HG03457 (cell line): ENCODE results near the gene ITSN1.
"Not testable (repeated sequence)": the region's sequence is repeated elsewhere in the genome, so short reads cannot be mapped to it uniquely, and the experiment has no call there.

Experiments used
- ATAC-seq: cut with Tn5 transposase; IDR thresholded peaks from one replicate; pipeline ENCODE4 v1.9.1; 2021; ENCODE audit warnings: moderate number of reproducible peaks; ENCODE audit not compliant: unreplicated experiment

The ITSN1 gene

GRCh38 chr21:33856893-33857527 is 214.7 kb downstream of the ITSN1 start:
- ATAC-seq, result no peak

- ATAC-seq, result no peak
These were observed 215.8 kb downstream of the ITSN1 start for GRCh38 chr21:33857846-33858666.

DNA sequence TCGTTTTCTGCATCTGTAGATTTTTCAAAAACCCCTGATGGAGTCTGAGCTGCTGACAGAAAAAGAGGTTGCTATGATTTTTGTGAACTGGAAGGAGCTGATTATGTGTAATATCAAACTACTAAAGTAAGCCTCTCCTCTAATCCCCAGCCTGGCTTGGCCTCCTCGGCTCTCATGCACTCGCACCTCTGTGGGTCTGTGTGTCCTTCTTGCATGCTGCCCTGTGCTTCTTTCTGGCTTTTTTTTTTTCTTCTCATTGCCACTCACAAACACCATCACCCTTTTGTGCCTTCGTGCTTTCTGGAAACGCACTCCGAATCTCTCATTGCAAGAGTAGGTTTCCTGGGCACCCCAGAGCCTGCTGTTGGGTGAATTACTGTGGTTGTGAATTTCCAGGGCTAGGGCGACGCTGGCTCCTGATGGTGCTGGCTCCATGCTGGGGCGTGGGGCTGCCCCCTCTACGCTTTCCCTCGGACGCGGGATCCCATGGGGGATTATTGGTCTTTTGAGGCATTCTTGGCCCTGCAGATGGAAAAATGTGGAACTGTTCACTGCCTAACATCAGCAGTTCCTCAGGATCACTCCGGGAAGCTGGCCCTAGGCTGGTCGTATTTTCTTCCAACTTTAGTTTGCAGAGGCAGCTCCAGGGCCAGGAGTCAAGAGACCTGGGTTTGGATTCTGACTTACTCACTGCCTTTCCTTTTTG is 216.5 kb downstream of the ITSN1 start:
- ATAC-seq, result no peak

GRCh38 chr21:33859373-33860102 is 217.2 kb downstream of the ITSN1 start:
- no peak for ATAC-seq

DNA sequence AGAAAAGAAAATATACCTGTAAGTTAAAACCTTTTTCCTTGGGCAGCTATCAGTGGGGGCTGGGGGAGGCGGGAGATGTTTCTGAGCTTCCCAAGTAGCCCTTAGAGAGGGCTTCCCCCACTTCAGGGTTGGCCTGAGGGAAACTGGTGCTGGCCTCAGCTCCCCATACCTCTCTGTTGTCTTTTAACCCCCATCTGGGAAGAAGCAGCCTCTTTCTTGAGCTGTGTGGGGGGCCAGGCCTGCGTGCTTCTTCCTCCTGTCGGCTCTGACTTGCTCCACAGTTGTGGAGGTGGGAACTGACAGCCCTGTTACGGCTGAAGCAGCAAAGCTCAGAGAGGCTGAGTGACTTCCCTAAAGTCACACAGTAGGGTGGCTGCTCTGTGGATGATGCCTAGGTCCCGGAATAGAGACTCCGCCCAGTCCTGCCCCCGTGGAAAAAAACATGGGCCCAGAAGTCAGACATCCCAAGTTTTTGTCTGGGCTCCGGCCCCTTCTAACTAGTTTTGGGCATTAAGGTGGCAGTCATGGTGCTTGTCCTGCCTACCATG is 218.1 kb downstream of the ITSN1 start:
- no peak for ATAC-seq

- no peak for ATAC-seq
These were observed 218.8 kb downstream of the ITSN1 start for GRCh38 chr21:33861125-33861524.

DNA sequence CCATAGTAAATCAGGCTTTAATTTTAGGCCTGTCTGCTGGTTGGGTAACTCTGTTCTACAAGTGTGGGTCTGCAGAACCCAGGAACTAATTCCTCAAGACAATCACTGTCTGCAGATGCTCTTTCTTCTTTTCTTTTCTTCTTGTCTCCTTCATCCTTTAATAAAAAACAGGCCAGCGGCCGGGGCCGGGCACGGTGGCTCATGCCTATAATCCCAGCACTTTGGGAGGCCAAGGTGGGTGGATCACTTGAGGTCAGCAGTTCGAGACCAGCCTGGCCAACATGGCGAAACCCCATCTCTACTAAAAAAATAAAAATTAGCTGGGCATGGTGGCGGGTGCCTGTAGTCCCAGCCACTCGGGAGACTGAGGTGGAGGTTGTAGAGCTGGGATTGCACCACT is 220.9 kb downstream of the ITSN1 start:
- ATAC-seq, result not testable (repeated sequence)

DNA sequence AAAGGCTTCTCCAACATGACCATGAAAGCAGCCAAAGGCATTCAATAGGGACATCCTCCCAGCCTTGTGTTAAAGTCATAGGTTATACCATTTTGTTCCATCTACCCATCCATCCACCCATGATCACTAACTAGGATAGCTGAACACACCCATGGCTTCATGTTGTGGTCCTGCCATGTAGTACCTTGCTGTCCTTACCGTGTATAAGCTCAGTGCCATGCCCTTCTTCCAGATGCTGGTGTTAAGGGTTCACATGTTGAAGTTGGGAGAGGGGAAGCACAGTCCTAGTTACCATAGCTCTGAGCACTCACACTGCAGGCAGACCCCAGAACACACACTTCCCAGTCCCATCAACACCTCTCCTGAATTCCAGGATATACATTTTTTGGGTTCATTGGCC is 221.8 kb downstream of the ITSN1 start:
- ATAC-seq, result no peak

GRCh38 chr21:33865176-33865575 is 222.9 kb downstream of the ITSN1 start:
- ATAC-seq, result no peak

- no peak for ATAC-seq
These were observed 223.8 kb downstream of the ITSN1 start for GRCh38 chr21:33865996-33866575.

DNA sequence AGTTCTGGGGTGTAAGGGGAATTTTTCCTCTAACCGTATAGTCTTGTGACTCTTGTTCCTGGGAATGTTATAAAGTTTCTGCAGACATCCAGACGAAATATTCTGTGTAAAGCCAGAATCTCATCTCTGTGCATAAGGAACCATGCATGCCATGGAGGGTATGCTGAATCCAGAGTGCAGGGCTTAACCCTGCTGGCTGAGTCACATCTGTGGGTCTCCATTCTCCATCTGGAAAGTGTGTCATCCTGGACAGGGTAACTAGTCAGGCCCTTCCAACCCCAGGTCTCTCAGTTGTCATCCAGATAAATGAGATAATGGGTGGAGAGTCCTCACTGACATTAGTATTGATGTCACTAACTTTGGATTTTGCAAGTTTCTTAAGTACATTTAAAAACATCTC is 224.5 kb downstream of the ITSN1 start:
- no peak for ATAC-seq

- ATAC-seq, result not testable (repeated sequence)
These were observed 225.6 kb downstream of the ITSN1 start for GRCh38 chr21:33867868-33868267.

DNA sequence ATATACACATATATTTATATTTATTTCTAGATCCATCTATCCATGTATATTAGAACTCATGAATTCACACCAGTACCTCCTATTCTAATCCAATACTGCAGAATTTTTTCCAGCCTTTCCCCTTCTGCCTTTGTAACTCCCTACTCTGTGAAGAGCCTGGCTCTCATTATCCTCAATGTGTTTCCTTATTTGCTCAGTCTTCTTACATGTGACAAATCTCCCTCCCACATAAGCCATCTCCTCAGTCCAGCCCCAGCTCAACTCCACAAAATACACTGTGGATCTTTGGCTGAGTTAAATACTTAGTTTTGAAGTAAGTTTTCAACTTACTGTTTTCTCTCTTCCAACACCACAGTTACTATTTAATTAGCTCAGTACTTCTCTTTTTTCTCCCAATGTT is 227.6 kb downstream of the ITSN1 start:
- no peak for ATAC-seq

DNA sequence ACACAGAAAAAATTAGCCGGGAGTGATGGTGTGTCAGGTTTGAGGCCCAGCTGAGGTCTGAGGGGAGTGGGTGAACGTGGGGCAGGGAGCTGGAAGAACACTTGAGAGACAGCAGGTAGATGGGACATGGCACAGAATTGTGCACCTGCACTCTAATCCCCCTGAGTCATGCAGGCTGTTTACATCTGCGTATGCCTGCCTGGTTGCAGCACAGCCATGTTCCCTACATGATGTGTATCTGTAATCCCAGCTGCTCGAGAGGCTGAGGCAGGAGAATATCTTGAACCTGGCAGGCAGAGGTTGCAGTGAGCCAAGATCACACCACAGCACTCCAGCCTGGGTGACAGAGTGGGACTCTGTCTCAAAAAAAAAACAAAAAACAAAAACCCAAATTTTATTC is 228.5 kb downstream of the ITSN1 start:
- no peak for ATAC-seq

DNA sequence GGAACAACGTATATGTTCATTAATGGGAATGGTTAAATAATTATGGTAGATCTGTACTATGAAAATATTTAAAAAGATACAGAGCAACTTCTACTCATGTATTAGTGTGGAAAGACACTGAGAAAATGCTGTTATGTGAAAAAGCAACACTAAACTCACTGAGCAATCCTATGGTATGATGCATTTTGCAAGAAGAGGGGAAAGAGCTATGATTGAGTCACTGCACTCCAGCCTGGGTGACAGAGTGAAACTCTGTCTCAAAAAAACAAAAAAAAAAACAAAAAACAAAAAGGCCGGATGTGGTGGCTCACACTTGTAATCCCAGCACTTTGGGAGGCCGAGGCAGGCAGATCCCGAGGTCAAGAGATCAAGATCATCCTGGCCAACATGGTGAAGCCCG is 228.9 kb downstream of the ITSN1 start:
- no peak for ATAC-seq

DNA sequence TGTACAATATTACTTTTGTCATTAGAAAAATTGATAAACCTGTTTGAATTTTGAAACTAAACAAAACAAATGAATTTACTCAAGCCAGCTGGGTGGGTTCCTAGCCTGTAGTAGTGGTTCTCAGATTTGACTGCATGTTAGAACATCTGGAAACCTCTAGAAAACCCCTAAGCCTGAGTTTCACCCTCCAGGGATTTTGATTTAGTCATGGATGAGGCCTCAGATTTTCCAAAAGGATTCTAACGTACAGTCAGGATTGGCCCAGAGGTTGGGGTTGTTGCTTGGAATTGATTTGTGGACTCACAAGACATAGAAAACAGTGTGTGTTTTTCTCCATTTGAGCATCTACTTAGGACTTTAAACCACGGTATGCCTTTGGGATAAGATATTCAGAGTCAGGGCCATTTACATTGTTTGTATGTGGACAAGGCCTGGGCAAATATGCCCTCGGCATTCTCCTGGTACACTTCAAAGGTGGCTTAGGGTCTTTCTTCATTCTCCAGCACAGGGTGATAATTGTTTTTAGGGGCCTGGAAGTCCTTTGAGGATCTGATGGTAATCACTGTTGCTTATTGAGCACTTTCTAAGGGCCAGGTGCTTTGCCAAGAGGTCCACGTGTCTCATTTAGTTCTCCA is 230.7 kb downstream of the ITSN1 start:
- no peak for ATAC-seq

DNA sequence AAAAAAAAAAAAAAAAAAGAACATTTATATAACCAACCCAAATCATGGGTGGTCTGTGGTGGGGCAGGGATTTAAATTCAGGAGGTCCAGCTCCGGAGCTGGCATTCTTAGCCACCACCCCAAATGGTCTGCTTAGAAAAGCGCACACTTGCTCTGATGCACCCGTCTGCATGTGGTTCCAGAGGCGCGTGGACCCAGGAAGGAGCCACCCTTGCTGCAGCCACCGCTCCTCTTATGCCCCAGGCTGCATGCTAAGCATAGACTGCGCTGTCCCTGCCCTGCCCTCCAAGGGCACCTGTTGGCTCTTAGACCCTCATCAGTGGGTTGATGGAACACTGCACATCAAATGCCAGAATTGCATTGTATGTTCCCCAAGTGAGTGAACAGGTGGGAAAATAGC is 231.9 kb downstream of the ITSN1 start:
- ATAC-seq, result no peak

DNA sequence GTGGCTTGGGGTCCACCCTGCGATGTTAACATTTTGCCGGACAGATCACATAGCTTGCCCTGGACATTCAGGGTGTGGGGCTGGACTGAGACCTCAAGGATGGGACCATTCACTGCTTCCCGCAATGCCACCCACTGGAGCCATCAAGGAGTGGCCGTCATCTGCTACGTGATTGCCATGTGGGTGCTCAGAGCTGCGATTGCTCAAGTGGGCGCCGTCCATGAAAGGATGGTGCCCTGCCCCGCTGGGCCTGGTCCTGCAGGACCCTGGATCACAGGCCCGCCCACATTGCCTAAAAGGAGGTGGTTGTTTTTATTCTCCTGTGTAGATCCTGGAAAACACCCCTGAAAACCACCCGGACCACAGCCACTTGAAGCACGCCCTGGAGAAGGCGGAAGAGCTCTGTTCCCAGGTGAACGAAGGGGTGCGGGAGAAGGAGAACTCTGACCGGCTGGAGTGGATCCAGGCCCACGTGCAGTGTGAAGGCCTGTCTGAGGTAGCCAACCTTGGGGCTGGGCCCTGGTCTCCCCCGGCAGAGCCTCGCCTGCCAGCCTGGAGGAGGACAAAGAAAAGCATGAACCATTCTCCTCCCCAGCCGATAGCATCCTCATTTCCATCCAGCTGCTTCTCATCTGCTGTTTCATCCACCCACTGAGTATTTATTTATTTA is 232.9 kb downstream of the ITSN1 start:
- no peak for ATAC-seq

- ATAC-seq, result no peak
These were observed 236.5 kb downstream of the ITSN1 start for GRCh38 chr21:33878824-33879223.

DNA sequence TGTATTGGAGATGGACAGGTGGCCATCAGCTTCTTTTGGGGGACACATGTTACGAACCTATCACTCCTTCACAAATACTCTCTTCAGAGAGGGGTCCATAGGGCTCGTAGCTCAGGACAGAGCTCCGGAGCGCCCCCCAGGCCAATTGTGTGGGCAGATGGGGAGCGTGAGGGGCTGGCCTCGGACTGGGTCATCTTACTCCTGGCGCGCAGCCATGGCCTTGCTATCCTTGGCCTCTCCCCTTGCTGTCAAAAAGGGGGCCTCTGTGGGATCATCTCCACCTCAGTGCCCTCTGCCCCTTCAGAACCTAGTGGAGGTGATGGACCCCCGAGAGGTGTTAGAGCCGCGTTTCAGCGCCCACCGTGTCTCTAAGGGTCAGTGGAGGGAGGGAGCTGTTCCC is 238.3 kb downstream of the ITSN1 start:
- ATAC-seq, result no peak
